ENCODE data around the gene POU2AF3.
A peak's percentile ranks its signal among the peaks of the same experiment; 100 is the strongest.
"Not testable (repeated sequence)": the region's sequence is repeated elsewhere in the genome, so short reads cannot be mapped to it uniquely, and the experiment has no call there.

POU2AF3 gene

GRCh38 chr11:111298413-111299100 lies at the start of gene POU2AF3:
Gene POU2AF3, plus strand, starts transcription at chr11:111298546. Its CDS starts 36 bp downstream, at chr11:111298582.
- no peak for DNase-seq

DNA sequence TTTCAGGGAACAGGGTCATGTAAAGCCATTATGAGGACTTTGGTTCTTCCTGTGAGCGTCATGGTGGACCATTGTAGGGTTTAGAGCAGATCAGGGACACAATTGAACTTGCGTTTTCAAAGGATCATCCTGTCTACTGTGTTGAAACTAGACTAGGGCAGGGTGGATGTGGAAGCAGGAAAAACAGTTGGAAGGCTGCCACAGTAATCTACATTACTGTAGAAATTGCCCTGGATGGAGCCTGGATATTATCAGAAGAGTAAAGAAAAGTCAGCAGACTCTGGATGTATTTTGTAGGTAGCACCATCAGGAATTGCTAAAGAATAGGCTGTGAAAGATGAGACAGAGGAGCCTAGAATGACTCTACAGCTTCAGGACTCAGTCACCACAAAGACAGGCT lies 47.4 kb upstream of the POU2AF3 start:
- DNase-seq, result no peak

- DNase-seq, result no peak
Measured at GRCh38 chr11:111253131-111253530, 45.2 kb upstream of the POU2AF3 start.

DNA sequence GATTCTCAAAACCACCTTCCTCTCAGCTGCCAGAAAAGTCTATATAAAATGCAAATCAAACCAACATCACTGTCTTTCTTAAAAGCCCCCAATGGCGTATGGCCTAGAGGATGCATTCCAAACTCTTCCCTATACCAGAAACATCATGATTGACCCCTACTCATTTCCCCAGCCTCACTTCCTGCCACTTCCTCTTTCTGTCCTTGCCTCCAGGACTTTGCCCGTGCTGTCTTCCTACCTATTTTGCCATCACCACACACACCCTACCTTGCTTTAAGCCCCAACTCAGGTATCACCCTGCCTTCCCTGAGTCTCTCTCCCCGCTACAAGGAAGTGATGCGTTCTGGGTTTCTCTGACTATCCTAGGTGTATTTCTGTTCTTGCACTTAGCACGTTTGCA lies 44.7 kb upstream of the POU2AF3 start:
- no peak for DNase-seq

DNA sequence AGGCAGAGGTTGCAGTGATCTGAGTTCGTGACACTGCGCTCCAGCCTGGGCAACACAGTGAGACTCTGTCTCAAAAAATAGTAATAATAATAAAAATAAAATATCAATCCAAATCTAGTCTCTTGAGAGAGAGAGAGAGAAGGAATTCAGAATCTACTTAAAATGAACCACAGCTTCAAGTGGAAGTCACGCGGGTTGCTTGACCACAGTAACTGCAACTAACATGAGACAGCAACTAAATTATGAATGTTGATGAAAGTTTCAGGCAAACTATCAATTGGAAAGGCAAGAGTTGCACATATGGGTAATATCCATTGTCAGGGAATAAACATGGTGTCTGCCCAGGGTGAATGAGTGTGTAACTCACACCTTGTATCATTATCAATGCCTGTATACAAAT lies 40.3 kb upstream of the POU2AF3 start:
- DNase-seq, result no peak

- no peak for DNase-seq
Measured at GRCh38 chr11:111259896-111260295, 38.5 kb upstream of the POU2AF3 start.

DNA sequence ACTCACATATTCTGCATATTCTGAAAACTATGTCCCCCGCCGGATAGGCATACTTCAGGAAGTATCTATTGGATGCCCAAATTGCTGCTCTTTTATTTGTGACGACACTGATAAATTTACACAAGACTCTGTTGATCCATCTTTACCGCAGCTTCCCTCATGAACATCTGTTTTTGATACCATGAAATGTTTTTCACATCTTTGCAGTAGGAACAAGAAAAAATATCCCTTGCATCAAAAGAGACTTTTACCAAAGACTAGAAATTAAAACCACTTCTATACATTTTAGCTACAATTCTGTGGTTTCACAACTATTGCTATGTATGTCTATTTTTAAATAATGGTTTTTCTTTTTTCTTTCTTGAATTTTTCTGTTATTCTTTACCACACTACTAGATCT lies 37.5 kb upstream of the POU2AF3 start:
- no peak for DNase-seq

- no peak for DNase-seq
Measured at GRCh38 chr11:111264646-111265045, 33.7 kb upstream of the POU2AF3 start.

DNA sequence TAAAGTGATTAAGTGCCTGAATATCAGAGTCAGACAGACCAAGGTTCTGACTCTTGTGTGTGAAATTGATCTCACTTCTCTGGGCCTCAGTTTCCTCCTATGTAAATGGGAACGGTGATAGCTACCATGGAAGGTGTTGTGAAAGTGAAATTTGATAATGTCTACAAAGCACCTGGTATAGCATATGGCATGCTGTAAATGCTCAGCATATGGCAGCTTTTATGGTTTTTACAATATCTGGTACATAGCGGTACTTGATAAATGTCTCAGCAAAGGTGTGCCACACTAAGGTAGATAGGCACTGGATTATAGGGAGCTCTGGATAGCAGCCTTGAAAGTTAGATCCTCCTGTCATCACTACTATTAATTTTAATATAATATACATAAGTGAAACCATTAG lies 32.9 kb upstream of the POU2AF3 start:
- DNase-seq, result no peak

GRCh38 chr11:111268303-111268702 lies 30.0 kb upstream of the POU2AF3 start:
- not testable (repeated sequence) for DNase-seq

GRCh38 chr11:111269146-111269868 lies 29.0 kb upstream of the POU2AF3 start:
- no peak for DNase-seq

DNA sequence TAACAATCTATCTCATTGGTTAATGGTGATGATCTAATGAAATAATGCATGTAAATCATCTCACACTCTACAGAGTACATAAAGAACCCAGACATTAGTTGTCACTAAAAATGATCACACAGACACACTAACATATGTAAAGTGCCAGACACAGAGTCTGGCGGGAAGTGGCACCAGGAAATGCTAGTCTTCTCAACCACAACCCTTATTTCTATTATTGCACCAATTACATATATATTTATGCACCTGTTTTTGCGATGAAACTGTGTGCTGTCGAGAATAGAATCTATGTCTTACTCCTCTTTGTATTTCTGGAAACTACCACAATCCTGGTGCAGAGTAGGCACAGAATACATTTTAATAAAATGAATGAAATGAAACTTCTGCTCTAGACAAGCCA lies 25.9 kb upstream of the POU2AF3 start:
- DNase-seq, result no peak

GRCh38 chr11:111282562-111283075 lies 15.7 kb upstream of the POU2AF3 start:
- no peak for DNase-seq

DNA sequence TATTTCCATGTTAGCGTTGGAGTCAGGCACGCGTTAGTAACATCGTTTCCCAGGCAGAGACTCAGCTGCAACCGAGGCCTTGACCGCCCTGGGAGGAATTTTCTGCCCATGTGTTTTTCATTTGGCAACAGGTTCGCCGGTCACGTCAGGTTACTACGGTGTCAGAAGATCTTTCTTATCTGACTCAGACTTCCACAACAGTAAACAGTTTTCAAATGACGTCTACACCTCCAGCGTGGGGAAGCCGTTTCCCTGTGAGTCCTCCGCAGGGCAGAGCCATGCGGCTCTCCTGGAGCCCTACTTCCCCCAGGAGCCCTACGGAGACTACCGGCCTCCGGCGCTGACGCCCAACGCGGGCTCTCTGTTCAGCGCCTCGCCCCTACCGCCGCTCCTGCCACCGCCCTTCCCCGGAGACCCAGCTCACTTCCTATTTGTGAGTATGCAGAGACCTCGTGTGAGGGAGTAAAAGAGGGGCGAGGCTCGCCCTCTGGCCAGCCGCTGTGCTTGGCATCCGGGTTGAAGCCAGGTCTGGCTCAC lies 14.3 kb upstream of the POU2AF3 start:
- DNase-seq, result no peak

DNA sequence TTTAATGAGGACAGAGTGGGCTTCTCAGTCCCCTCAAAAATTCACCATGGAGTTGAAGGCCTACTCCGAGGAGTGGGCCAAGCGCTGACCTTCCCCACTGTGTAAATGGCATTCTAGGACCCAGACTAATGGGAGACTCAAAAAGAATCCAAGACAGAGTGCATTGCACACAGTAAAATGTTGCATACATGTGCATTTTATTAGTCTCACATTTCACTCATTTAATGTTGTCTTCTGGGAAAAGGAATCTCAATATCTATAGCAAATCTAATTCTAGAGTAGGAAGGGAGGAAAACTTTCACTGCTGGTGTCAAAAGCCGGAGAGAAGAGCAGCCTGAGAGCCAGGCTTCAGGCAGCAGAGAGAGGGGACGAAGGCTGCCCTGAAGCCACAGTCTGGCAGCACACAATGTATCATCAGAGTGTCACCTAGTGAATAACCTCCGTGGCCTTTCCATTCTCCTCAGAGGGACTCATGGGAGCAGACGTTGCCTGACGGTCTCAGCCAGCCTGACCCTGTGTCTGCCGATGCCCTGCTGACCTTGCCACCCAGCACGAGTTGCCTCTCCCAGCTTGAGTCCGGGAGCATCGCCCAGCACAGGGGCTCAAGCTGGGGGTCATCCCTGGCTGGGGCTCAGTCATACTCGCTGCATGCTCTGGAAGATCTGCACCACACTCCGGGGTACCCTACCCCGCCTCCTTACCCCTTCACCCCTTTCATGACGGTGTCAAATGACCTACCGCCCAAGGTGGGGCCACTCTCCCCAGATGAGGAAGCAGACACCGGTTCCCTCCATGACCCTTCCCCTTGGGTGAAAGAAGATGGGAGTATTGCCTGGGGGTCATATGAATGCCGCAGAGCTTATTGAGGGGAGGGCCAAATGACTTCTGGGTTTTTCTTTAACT lies 12.9 kb upstream of the POU2AF3 start:
- no peak for DNase-seq

- no peak for DNase-seq
Measured at GRCh38 chr11:111291764-111292163, 6.6 kb upstream of the POU2AF3 start.

- not testable (repeated sequence) for DNase-seq
Measured at GRCh38 chr11:111292408-111292807, 5.9 kb upstream of the POU2AF3 start.

DNA sequence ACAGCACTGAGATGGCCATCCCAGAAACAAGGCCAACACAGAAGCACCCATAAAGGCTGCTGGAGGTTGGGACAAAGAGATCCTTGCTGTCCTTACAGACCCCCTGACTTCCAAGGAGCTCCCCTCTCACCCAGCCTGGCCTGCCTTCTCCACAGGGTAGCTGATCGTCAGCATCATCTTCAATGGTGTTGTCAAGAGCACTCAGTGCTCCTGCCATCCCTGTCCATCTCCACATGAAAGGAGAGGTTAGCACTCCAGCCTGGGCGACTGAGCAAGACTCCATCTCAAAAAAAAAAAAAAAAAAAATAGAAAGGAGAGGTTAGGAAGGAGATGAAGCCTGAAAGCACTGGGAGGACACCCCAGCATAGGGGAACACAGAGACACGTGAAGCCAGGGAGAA lies 2.1 kb upstream of the POU2AF3 start:
- DNase-seq, result no peak

- no peak for DNase-seq
Measured at GRCh38 chr11:111297696-111298095, 650 bp upstream of the POU2AF3 start.

- peak; percentile 19 for DNase-seq
Measured at GRCh38 chr11:111299101-111300026, 1.0 kb downstream of the POU2AF3 start.

DNA sequence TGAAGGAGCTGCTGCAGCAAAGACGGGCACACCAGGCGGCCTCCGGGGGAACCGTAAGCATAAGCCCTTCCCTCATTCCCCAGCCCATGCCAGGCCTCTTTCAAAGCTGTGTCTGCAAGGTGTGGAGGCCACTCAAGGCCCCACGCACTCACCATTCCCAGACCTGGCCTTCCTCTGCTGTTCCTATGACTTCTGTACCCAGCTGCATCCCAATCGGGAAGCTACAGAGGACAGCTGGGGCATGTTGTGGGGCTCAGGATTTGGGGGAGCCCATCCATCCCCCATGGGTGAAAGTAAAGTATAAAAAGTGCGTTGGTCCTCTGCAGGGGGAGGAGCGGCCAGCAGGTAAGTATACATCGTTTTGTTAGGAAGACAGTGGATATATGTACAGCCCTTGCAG lies 2.2 kb downstream of the POU2AF3 start:
- DNase-seq, result no peak

All from suppressor macrophage treated with lipopolysaccharide for 4 hours (primary cell).